ENCODE data around the gene ARHGEF16. TPM values are rescaled to one million over a fixed set of nuclear protein-coding genes. Genes with fewer than 3 reads are reported as not detected.
A peak's percentile ranks its signal among the peaks of the same experiment; 100 is the strongest.

ARHGEF16 gene
- total RNA-seq, 2 donors from 2014 or later: 17.1 to 22.1 TPM

DNA sequence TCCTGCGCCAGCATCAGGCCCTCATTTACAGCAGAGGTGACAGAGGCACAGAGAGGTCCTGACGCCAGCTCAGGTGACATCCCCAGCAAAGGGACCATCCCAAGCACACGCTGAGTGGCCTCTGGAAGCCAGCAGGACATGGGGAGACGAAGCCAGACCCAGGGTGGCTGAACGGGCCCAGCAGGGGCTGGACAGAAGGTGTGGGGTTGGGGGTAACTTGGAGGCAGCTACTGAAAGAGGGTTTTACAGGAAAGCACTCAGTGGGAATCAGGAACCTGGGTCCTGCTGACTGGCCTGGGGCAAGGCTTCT, 1.6 kb upstream of the ARHGEF16 start:
- Histone ChIP-seq H3K27me3 (no peaks in the 10 kb centered on the region), H3K4me1 (peaks cover 31% of the 10 kb centered on the region), H3K9me3 (no peaks in the 10 kb centered on the region), H3K4me3 (no peak overlapping the region), H3K36me3 (replicated peaks in 1 of 2; ENCODE audit: insufficient read depth in 1 of 2, low read depth in 2 of 2) (no peaks in the 10 kb centered on the region), H3K27ac (no peak overlapping the region)
- 32 to 41% methylated on average over 3 to 5 of the region's 5 CpGs for WGBS, 2 donors
- ATAC-seq (no peak), DNase-seq (no peak)
- intact Hi-C loops (cut with DNase I): loop anchor here (5.0 kb wide), 2 partner anchors 34 to 164 kb away; no protein-coding TSS in a partner anchor
- TF ChIP-seq, protein P1, sequence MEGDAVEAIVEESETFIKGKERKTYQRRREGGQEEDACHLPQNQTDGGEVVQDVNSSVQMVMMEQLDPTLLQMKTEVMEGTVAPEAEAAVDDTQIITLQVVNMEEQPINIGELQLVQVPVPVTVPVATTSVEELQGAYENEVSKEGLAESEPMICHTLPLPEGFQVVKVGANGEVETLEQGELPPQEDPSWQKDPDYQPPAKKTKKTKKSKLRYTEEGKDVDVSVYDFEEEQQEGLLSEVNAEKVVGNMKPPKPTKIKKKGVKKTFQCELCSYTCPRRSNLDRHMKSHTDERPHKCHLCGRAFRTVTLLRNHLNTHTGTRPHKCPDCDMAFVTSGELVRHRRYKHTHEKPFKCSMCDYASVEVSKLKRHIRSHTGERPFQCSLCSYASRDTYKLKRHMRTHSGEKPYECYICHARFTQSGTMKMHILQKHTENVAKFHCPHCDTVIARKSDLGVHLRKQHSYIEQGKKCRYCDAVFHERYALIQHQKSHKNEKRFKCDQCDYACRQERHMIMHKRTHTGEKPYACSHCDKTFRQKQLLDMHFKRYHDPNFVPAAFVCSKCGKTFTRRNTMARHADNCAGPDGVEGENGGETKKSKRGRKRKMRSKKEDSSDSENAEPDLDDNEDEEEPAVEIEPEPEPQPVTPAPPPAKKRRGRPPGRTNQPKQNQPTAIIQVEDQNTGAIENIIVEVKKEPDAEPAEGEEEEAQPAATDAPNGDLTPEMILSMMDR (IDR thresholded peaks at IDR 0.05): no peak
- no peak for TF ChIP-seq POLR2A (IDR thresholded peaks at IDR 0.05)

DNA sequence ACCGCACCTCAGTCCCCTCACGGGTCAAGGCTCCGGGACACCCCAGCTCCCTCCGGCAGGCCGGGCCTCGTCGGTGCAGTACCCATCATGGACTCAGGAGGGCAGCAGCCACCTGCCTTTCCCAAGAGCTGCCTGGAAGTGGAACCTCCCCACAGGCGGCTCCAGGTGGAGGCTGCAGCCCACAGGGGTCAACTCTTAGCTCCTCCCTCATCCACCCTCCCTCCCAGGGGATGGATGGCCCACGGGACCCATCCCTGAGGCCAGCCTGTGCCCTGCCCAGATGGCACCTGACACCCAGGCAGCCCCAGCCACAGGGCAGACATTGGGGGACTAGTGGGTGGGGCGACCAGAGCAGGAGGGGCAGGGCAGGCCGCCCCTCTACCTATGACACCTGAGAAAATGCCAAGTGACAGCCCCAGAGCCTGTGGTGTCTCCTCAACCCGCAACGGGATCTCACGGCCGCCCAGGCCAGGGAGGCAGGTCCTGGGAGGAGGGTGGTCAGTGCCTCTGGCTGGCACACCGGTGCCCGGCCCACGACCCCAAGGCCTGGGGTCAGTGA, 1.2 kb upstream of the ARHGEF16 start:
- no peak for TF ChIP-seq POLR2A (IDR thresholded peaks at IDR 0.05)
- TF ChIP-seq, protein P1 (IDR thresholded peaks at IDR 0.05): peak; percentile 94 to 98 (median 95)
- Histone ChIP-seq H3K4me3 (no peak overlapping the region), H3K4me1 (peaks cover 31% of the 10 kb centered on the region), H3K27ac (peak overlapping the region in 3 of 4 donors; percentile 74 to 85 (median 82)), H3K27me3 (no peaks in the 10 kb centered on the region), H3K9me3 (no peaks in the 10 kb centered on the region), H3K36me3 (replicated peaks in 1 of 2; ENCODE audit: insufficient read depth in 1 of 2, low read depth in 2 of 2) (no peaks in the 10 kb centered on the region)
- ATAC-seq (peak; percentile 78), DNase-seq (peak; percentile 77 to 86 (median 84))
- 13 to 45% methylated on average over 9 to 18 of the region's 18 CpGs for WGBS, 2 donors
- intact Hi-C loops (cut with DNase I): loop anchor here (5.0 kb wide), 2 partner anchors 34 to 164 kb away; no protein-coding TSS in a partner anchor

GRCh38 chr1:3454811-3455618, 550 bp downstream of the ARHGEF16 start:
- H3K27ac ChIP-seq: peak overlapping the region; percentile 65 to 85 (median 78)
- WGBS, 2 donors: 15 to 17% methylated on average over 19 to 26 of the region's 46 CpGs
- TF ChIP-seq POLR2A (IDR thresholded peaks at IDR 0.05): peak in 1 of 3 donors; percentile 20
- TF ChIP-seq, protein P1 (IDR thresholded peaks at IDR 0.05): no peak
- intact Hi-C loops (cut with DNase I): loop anchor here (5.0 kb wide), 2 partner anchors 32 to 162 kb away; no protein-coding TSS in a partner anchor
- DNase-seq (peak; percentile 52 to 70 (median 56)), ATAC-seq (peak; percentile 32)
- H3K4me3 ChIP-seq: peak overlapping the region; percentile 56 to 58
- H3K36me3 ChIP-seq (replicated peaks in 1 of 2; ENCODE audit: insufficient read depth in 1 of 2, low read depth in 2 of 2): no peaks in the 10 kb centered on the region
- H3K4me1 ChIP-seq: peaks cover 43% of the 10 kb centered on the region
- no peaks in the 10 kb centered on the region for H3K9me3 ChIP-seq
- no peaks in the 10 kb centered on the region for H3K27me3 ChIP-seq

DNA sequence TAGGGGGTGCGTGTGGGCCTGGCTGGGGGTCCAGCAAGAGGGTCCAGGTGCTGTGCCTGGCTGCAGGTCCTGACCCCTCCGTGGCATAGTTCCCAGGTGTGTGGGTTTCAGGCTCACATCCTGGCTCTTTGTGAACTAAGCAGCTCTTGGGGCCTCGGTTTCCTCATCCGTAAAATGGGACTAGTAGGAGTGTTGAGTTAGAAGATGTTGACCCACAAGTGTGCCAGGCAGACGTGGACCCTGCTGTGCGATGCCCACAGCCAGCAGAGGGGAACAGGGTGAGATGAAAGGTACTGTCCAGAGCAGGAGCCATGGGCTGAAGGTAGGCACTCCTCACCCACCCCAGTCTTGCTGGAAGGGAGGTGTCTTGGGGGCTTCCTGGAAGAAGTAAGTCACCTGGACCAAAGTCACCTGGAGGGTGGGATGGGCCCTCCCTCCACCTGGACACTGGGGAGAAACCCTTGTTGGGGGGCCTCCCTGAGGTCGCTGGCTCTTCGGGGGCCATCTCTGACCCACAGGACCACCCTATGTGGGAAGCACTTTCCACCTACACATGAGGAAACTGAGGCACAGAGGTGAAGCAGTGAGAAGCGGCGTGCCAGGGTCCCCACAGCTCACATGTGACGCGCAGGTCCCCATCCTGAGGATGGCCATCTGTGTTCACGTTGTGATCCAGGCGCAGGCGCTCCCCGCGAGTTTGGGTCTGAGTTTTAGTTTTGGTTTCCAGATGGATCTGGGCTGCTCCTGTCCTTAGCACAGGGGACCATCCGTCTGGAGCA, 1.4 kb downstream of the ARHGEF16 start:
- TF ChIP-seq, protein P1 (IDR thresholded peaks at IDR 0.05): no peak
- no peak for TF ChIP-seq POLR2A (IDR thresholded peaks at IDR 0.05)
- no peaks in the 10 kb centered on the region for H3K9me3 ChIP-seq
- ATAC-seq (no peak), DNase-seq (no peak)
- intact Hi-C loops (cut with DNase I): no loop called here
- peak overlapping the region in 2 of 4 donors; percentile 74 to 82 for H3K27ac ChIP-seq
- peaks cover 52% of the 10 kb centered on the region for H3K4me1 ChIP-seq
- no peaks in the 10 kb centered on the region for H3K36me3 ChIP-seq (replicated peaks in 1 of 2; ENCODE audit: insufficient read depth in 1 of 2, low read depth in 2 of 2)
- WGBS, 2 donors: 60 to 90% methylated on average over 1 to 18 of the region's 18 CpGs
- no peak overlapping the region for H3K4me3 ChIP-seq
- no peaks in the 10 kb centered on the region for H3K27me3 ChIP-seq

Measured in body of pancreas (tissue), 4 donors.